ENCODE measurements around the gene GNG8.
"Not testable (repeated sequence)": the region's sequence is repeated elsewhere in the genome, so short reads cannot be mapped to it uniquely, and the experiment has no call there.

The GNG8 gene

GRCh38 chr19:46648060-46648960, 12.3 kb upstream of the GNG8 start:
- DNase-seq (ENCODE audit: insufficient read length, low spot score): no peak
- no peak for FAIRE-seq

- FAIRE-seq (no peak), DNase-seq (ENCODE audit: insufficient read length, low spot score) (no peak)
These were observed 10.4 kb upstream of the GNG8 start for GRCh38 chr19:46646402-46646801.

GRCh38 chr19:46644720-46645119, 8.7 kb upstream of the GNG8 start:
- DNase-seq (ENCODE audit: insufficient read length, low spot score) (no peak), FAIRE-seq (no peak)

GRCh38 chr19:46640656-46641055, 4.7 kb upstream of the GNG8 start:
- DNase-seq (ENCODE audit: insufficient read length, low spot score) (no peak), FAIRE-seq (no peak)

- DNase-seq (ENCODE audit: insufficient read length, low spot score): peak; percentile 55
These were observed 3.6 kb upstream of the GNG8 start for GRCh38 chr19:46639358-46640182.

GRCh38 chr19:46637224-46637623, 1.2 kb upstream of the GNG8 start:
- DNase-seq (ENCODE audit: insufficient read length, low spot score) (no peak), FAIRE-seq (peak; percentile 70)

More at GRCh38 chr19:46639358-46640182, 3.6 kb upstream of the GNG8 start:
- peak; percentile 63 for FAIRE-seq

GRCh38 chr19:46634656-46635218, 1.3 kb downstream of the GNG8 start:
- FAIRE-seq: no peak
- no peak for DNase-seq (ENCODE audit: insufficient read length, low spot score)

- DNase-seq (ENCODE audit: insufficient read length, low spot score) (peak; percentile 59), FAIRE-seq (peak; percentile 40)
These were observed 1.9 kb downstream of the GNG8 start for GRCh38 chr19:46634045-46634655.

- FAIRE-seq: no peak
These were observed 2.9 kb downstream of the GNG8 start for GRCh38 chr19:46633130-46633529.

GRCh38 chr19:46631481-46631880, 4.5 kb downstream of the GNG8 start:
- no peak for FAIRE-seq

More at GRCh38 chr19:46633130-46633529, 2.9 kb downstream of the GNG8 start:
- DNase-seq (ENCODE audit: insufficient read length, low spot score): no peak

GRCh38 chr19:46630586-46631205, 5.3 kb downstream of the GNG8 start:
- DNase-seq (ENCODE audit: insufficient read length, low spot score): no peak
- FAIRE-seq: no peak

More at GRCh38 chr19:46631481-46631880, 4.5 kb downstream of the GNG8 start:
- DNase-seq (ENCODE audit: insufficient read length, low spot score): peak; percentile 43

GRCh38 chr19:46629546-46630025, 6.4 kb downstream of the GNG8 start:
- no peak for FAIRE-seq

GRCh38 chr19:46628970-46629369, 7.0 kb downstream of the GNG8 start:
- FAIRE-seq; DNase-seq (ENCODE audit: insufficient read length, low spot score): not testable (repeated sequence)

More at GRCh38 chr19:46629546-46630025, 6.4 kb downstream of the GNG8 start:
- DNase-seq (ENCODE audit: insufficient read length, low spot score): no peak

- DNase-seq (ENCODE audit: insufficient read length, low spot score): no peak
- no peak for FAIRE-seq
These were observed 9.6 kb downstream of the GNG8 start for GRCh38 chr19:46626446-46626845.

GRCh38 chr19:46625731-46626130, 10.3 kb downstream of the GNG8 start:
- FAIRE-seq (no peak), DNase-seq (ENCODE audit: insufficient read length, low spot score) (no peak)

GRCh38 chr19:46624958-46625661, 10.9 kb downstream of the GNG8 start, which contains the start of gene PTGIR:
Gene PTGIR, minus strand, starts transcription at chr19:46625089. Its CDS starts 864 bp downstream, at chr19:46624225.
- peak; percentile 75 for DNase-seq (ENCODE audit: insufficient read length, low spot score)
- peak; percentile 77 for FAIRE-seq

- DNase-seq (ENCODE audit: insufficient read length, low spot score) (no peak), FAIRE-seq (no peak)
These were observed 12.0 kb downstream of the GNG8 start for GRCh38 chr19:46623915-46624502.

GRCh38 chr19:46622118-46622446, 13.9 kb downstream of the GNG8 start:
- no peak for FAIRE-seq
- DNase-seq (ENCODE audit: insufficient read length, low spot score): no peak
